K562 (cell line): ENCODE data around the gene TEDDM1. TPM values are rescaled to one million over a fixed set of nuclear protein-coding genes. Genes with fewer than 3 reads are reported as not detected.

Experiments used
- ARHGAP35 ChIP-seq: fragments of 450-650 bp; IDR thresholded peaks from 2 replicates; pipeline ENCODE4 v1.6.1; 2018; ENCODE audit not compliant: partially characterized antibody
- BRD9 ChIP-seq: fragments of 450-650 bp; IDR thresholded peaks from 2 replicates; pipeline ENCODE4 v1.6.1; 2018; ENCODE audit warnings: low read depth; ENCODE audit not compliant: partially characterized antibody
- ETS1 ChIP-seq: conservative IDR thresholded peaks from 2 replicates; pipeline ENCODE4 v1.6.1; 2011; ENCODE audit warnings: low read depth, mild to moderate bottlenecking, low read length; ENCODE audit not compliant: control insufficient read depth
- ETS2 ChIP-seq: IDR thresholded peaks from 2 replicates; pipeline ENCODE4 v1.6.1; 2016; ENCODE audit warnings: borderline replicate concordance, missing genetic modification characterization, mild to moderate bottlenecking, moderate library complexity, missing compliant biosample characterization; ENCODE audit not compliant: poor library complexity, severe bottlenecking
- FOXJ3 ChIP-seq: sonication (generic); formaldehyde crosslinking; IDR thresholded peaks from 2 replicates; pipeline ENCODE4 v1.4.0; 2020; ENCODE audit warnings: mild to moderate bottlenecking, missing genetic modification reagents
- NFRKB ChIP-seq: fragments of 450-650 bp; IDR thresholded peaks from 2 replicates; pipeline ENCODE4 v1.6.1; 2016; ENCODE audit warnings: low read depth
- PHB2 ChIP-seq: fragments of 450-650 bp; IDR thresholded peaks from 2 replicates; pipeline ENCODE4 v1.6.1; 2017; ENCODE audit warnings: low read depth
- TRIM24 ChIP-seq, 2 experiments: fragments of 450-650 bp; IDR thresholded peaks; 2 replicates each; pipeline ENCODE4 v1.6.1; 2016
- U2AF1 ChIP-seq: fragments of 200-400 bp; formaldehyde crosslinking; optimal IDR thresholded peaks from 2 replicates; pipeline ENCODE3; 2017; ENCODE audit warnings: mild to moderate bottlenecking, low read depth, low read length, moderate library complexity
- ZBTB1 ChIP-seq: sonication (generic); formaldehyde crosslinking; IDR thresholded peaks from 2 replicates; pipeline ENCODE4 v1.8.1; 2023; ENCODE audit warnings: missing genetic modification reagents, low read depth, mild to moderate bottlenecking, borderline replicate concordance
- ZNF175 ChIP-seq: fragments of 200-800 bp; sonication (Bioruptor generic); IDR thresholded peaks from 2 replicates; pipeline ENCODE4 v1.6.1; 2016; ENCODE audit warnings: low read depth, mild to moderate bottlenecking, missing genetic modification characterization, missing compliant biosample characterization
- ZNF57 ChIP-seq: fragments of 450-650 bp; formaldehyde crosslinking; IDR thresholded peaks from 2 replicates; pipeline ENCODE4 v1.4.0; 2020; ENCODE audit warnings: mild to moderate bottlenecking, moderate library complexity
- polyA plus RNA-seq, 8 experiments: library from polyadenylated mRNA; depleted of rRNA in 4 of 8; stranded (reverse) in 5 of 8; unstranded in 3 of 8; fragments of >200 nt; fragmentation: Nextera tagmentation in 2 of 8; fragmentation: Illumina TruSeq in 1 of 8; extraction: Ambion mirVana in 2 of 8; extraction: Trizol in 1 of 8; gene quantifications; 2 replicates each; pipeline versions ENCODE4 v1.2.1 to v1.2.3, GENCODE V29; 2011 to 2014; ENCODE audit warnings: inconsistent platforms in 1 of 8, missing spikeins in 1 of 8
- total RNA-seq, 7 experiments: library from RNA; depleted of rRNA in 6 of 7; stranded (reverse); fragments of >200 nt in 6 of 7; fragmentation: Illumina TruSeq in 2 of 7; extraction: Trizol in 2 of 7; gene quantifications; 2 replicates each; pipeline versions ENCODE4 v1.2.1 to v1.2.3, GENCODE V29; 2011 to 2021; ENCODE audit warnings: low replicate concordance in 1 of 7
- TF ChIP-seq, protein P1 (sequence below): sonication (generic); formaldehyde crosslinking; IDR thresholded peaks from 2 replicates; pipeline ENCODE4 v1.8.1; 2023; ENCODE audit warnings: mild to moderate bottlenecking, missing genetic modification reagents
- TF ChIP-seq, protein P2 (sequence below), 3 experiments: fragments of 200-800 bp in 1 of 3; fragments of 250-450 bp in 1 of 3; fragments of 450-650 bp in 1 of 3; sonication (Bioruptor Pico) in 1 of 3; sonication (Bioruptor generic) in 1 of 3; formaldehyde crosslinking in 1 of 3; IDR thresholded peaks; 2 replicates each; pipeline versions ENCODE4 v1.6.1 to v1.8.0; 2016 to 2022; ENCODE audit warnings: mild to moderate bottlenecking in 2 of 3, missing genetic modification characterization in 2 of 3, missing compliant biosample characterization in 1 of 3, moderate library complexity in 1 of 3
- TF ChIP-seq, protein P3 (sequence below): fragments of 250-450 bp; sonication (Bioruptor Pico); IDR thresholded peaks from 2 replicates; pipeline ENCODE4 v1.4.0; 2020; ENCODE audit warnings: mild to moderate bottlenecking, moderate library complexity, borderline replicate concordance

The TEDDM1 gene
- total and polyA plus RNA-seq, 9 of the 15 experiments (the other 6 are each of a cell fraction or from before 2014, with no cell fraction given): not detected

DNA sequence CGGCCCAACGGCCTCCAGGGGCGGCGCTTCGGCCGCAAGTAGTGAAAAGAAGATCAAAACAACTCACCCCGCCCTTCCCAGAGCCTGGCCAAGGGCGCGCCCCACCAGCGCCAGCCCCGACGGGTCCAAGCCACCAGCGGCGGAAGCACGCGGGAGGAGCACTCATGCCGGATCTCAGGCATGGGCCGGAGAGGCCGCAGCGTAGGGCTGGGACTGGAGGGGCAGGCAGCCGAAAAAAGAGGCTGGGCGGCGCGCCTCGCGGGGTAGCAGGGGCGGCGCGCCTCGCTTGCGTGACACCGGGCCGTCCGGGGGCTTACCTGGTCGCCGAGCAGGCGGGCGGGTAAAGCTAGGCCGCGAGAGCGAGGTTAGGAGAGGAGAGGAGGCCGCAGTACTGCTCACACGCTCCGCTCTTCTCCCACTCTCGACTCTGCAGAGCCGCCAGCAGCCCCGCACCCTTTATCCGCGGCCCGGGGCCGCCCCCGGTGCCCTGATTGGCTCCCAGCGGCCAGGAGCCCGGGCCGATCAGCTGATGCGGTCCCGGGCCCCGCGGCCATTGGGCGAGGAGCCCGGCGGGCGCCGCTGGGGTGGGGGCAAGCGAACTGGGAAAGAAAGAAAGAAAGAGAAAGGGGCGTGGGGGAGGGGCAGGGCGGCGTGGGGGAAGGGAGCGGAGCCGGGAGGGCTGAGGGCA lies 9.0 kb downstream of the TEDDM1 start, which contains the start of gene GLUL (continued):
- TF ChIP-seq FOXJ3 (CRISPR knock-in tag): no peak
- no peak for TF ChIP-seq ETS2 (tag)
- TF ChIP-seq NFRKB: no peak; the same call in 1 of the 2 replicates
- TF ChIP-seq TRIM24 (IDR thresholded peaks at IDR 0.05): peak in 1 of 2 experiments; percentile 74; a peak in 2 of 4 replicates
- TF ChIP-seq ZBTB1 (CRISPR knock-in tag): peak; percentile 73; the same call in 1 of the 2 replicates
- no peak for TF ChIP-seq PHB2
- no peak for TF ChIP-seq ZNF57 (CRISPR knock-in tag)
- TF ChIP-seq, protein P1, sequence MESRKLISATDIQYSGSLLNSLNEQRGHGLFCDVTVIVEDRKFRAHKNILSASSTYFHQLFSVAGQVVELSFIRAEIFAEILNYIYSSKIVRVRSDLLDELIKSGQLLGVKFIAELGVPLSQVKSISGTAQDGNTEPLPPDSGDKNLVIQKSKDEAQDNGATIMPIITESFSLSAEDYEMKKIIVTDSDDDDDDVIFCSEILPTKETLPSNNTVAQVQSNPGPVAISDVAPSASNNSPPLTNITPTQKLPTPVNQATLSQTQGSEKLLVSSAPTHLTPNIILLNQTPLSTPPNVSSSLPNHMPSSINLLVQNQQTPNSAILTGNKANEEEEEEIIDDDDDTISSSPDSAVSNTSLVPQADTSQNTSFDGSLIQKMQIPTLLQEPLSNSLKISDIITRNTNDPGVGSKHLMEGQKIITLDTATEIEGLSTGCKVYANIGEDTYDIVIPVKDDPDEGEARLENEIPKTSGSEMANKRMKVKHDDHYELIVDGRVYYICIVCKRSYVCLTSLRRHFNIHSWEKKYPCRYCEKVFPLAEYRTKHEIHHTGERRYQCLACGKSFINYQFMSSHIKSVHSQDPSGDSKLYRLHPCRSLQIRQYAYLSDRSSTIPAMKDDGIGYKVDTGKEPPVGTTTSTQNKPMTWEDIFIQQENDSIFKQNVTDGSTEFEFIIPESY (CRISPR knock-in tag): 0 out of 2 replicates have a peak, but pooled peaks have one; percentile 50
- TF ChIP-seq BRD9: no peak
- no peak for TF ChIP-seq ZNF175 (CRISPR knock-in tag)
- TF ChIP-seq U2AF1: peak; percentile 90
- no peak for TF ChIP-seq ARHGAP35
- TF ChIP-seq, protein P2, sequence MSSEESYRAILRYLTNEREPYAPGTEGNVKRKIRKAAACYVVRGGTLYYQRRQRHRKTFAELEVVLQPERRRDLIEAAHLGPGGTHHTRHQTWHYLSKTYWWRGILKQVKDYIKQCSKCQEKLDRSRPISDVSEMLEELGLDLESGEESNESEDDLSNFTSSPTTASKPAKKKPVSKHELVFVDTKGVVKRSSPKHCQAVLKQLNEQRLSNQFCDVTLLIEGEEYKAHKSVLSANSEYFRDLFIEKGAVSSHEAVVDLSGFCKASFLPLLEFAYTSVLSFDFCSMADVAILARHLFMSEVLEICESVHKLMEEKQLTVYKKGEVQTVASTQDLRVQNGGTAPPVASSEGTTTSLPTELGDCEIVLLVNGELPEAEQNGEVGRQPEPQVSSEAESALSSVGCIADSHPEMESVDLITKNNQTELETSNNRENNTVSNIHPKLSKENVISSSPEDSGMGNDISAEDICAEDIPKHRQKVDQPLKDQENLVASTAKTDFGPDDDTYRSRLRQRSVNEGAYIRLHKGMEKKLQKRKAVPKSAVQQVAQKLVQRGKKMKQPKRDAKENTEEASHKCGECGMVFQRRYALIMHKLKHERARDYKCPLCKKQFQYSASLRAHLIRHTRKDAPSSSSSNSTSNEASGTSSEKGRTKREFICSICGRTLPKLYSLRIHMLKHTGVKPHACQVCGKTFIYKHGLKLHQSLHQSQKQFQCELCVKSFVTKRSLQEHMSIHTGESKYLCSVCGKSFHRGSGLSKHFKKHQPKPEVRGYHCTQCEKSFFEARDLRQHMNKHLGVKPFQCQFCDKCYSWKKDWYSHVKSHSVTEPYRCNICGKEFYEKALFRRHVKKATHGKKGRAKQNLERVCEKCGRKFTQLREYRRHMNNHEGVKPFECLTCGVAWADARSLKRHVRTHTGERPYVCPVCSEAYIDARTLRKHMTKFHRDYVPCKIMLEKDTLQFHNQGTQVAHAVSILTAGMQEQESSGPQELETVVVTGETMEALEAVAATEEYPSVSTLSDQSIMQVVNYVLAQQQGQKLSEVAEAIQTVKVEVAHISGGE (CRISPR knock-in tag; IDR thresholded peaks at IDR 0.05): peak in 2 of 3 experiments; percentile 27 to 80; a peak in 3 of 6 replicates
- peak; percentile 77 for TF ChIP-seq ETS1
- TF ChIP-seq, protein P3, sequence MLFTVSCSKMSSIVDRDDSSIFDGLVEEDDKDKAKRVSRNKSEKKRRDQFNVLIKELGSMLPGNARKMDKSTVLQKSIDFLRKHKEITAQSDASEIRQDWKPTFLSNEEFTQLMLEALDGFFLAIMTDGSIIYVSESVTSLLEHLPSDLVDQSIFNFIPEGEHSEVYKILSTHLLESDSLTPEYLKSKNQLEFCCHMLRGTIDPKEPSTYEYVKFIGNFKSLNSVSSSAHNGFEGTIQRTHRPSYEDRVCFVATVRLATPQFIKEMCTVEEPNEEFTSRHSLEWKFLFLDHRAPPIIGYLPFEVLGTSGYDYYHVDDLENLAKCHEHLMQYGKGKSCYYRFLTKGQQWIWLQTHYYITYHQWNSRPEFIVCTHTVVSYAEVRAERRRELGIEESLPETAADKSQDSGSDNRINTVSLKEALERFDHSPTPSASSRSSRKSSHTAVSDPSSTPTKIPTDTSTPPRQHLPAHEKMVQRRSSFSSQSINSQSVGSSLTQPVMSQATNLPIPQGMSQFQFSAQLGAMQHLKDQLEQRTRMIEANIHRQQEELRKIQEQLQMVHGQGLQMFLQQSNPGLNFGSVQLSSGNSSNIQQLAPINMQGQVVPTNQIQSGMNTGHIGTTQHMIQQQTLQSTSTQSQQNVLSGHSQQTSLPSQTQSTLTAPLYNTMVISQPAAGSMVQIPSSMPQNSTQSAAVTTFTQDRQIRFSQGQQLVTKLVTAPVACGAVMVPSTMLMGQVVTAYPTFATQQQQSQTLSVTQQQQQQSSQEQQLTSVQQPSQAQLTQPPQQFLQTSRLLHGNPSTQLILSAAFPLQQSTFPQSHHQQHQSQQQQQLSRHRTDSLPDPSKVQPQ (CRISPR knock-in tag): no peak
